Neural progenitor cell (in vitro differentiated cells): ENCODE data around the gene TFAP2E.

Experiments
- EZH2 ChIP-seq: fragments of 200-600 bp; sonication (generic); IDR thresholded peaks from 2 replicates; pipeline ENCODE4 v1.6.1; 2017; ENCODE audit warnings: antibody characterized with exemption, mild to moderate bottlenecking, moderate library complexity
- EZH2phosphoT487 ChIP-seq: fragments of 200-600 bp; sonication (generic); IDR thresholded peaks from 2 replicates; pipeline ENCODE4 v1.6.1; 2017; ENCODE audit warnings: antibody characterized with exemption
- TF ChIP-seq, protein P1 (sequence below): fragments of 200-600 bp; sonication (generic); IDR thresholded peaks from 2 replicates; pipeline ENCODE4 v1.5.1; 2017; ENCODE audit warnings: antibody characterized with exemption, mild to moderate bottlenecking

- TF ChIP-seq, protein P1, sequence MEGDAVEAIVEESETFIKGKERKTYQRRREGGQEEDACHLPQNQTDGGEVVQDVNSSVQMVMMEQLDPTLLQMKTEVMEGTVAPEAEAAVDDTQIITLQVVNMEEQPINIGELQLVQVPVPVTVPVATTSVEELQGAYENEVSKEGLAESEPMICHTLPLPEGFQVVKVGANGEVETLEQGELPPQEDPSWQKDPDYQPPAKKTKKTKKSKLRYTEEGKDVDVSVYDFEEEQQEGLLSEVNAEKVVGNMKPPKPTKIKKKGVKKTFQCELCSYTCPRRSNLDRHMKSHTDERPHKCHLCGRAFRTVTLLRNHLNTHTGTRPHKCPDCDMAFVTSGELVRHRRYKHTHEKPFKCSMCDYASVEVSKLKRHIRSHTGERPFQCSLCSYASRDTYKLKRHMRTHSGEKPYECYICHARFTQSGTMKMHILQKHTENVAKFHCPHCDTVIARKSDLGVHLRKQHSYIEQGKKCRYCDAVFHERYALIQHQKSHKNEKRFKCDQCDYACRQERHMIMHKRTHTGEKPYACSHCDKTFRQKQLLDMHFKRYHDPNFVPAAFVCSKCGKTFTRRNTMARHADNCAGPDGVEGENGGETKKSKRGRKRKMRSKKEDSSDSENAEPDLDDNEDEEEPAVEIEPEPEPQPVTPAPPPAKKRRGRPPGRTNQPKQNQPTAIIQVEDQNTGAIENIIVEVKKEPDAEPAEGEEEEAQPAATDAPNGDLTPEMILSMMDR = no peak
- no peak for TF ChIP-seq EZH2
- no peak for TF ChIP-seq EZH2phosphoT487
Measured at GRCh38 chr1:35591211-35591610, 18.1 kb downstream of the TFAP2E start.
